DLD1 (cell line): Measurements from ENCODE around the gene PTPN12.
"Not testable (repeated sequence)": the region's sequence is repeated elsewhere in the genome, so short reads cannot be mapped to it uniquely, and the experiment has no call there.

Experiments used
- in situ Hi-C: cut with HindIII; loops from 2 replicates; pipeline ENCODE4 v1.10.0; 2017; ENCODE audit warnings: low sequenced_read_pairs

The PTPN12 gene

GRCh38 chr7:77537136-77537777 lies at the start of gene PTPN12:
TSS of gene PTPN12 (plus strand) at chr7:77537295. CDS start at chr7:77537547, 252 bp downstream.
- in situ Hi-C loops: no loop called here

DNA sequence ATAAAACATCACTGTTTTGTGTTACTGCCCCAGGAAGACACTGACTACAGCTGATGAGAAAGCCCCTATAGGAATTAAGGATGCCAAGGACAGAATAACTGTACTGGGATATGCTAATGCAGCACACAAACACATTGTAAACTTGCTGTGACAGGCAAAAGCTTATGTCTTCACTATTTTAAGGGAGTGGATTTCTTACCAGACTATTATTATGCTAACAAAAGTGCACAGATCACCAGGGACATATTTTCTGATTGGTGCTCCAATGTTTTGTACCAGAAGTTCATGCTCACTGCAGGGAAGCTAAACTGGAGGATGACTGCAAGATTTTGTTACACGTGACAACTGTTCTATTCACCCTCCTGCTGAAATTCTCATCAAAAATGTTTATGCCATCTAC lies 48.1 kb upstream of the PTPN12 start:
- in situ Hi-C loops: no loop called here

- in situ Hi-C loops: no loop called here
Observed at GRCh38 chr7:77497079-77497478, 40.0 kb upstream of the PTPN12 start.

- in situ Hi-C loops: no loop called here
Observed at GRCh38 chr7:77498659-77499379, 38.3 kb upstream of the PTPN12 start.

DNA sequence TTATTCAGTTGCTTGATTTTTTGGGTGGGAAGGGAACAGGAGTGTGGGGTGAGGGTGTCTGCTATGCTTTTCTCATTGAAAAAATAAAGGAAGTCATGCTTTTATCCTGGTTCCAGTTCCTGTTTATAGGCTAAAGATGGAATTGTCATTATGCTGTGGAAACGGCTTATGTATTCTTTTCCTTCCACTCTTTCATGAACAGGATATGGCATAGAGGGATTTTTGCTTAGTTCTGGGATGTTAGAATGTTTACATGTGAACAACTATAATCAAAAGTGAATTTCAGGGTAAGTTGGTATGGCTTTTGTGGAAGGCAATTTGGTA lies 35.9 kb upstream of the PTPN12 start:
- in situ Hi-C loops: no loop called here

GRCh38 chr7:77504951-77505350 lies 32.1 kb upstream of the PTPN12 start:
- in situ Hi-C loops: no loop called here

GRCh38 chr7:77506899-77507298 lies 30.2 kb upstream of the PTPN12 start:
- in situ Hi-C loops: no loop called here

GRCh38 chr7:77513002-77513670 lies 24.0 kb upstream of the PTPN12 start:
- in situ Hi-C loops: not testable (repeated sequence)

DNA sequence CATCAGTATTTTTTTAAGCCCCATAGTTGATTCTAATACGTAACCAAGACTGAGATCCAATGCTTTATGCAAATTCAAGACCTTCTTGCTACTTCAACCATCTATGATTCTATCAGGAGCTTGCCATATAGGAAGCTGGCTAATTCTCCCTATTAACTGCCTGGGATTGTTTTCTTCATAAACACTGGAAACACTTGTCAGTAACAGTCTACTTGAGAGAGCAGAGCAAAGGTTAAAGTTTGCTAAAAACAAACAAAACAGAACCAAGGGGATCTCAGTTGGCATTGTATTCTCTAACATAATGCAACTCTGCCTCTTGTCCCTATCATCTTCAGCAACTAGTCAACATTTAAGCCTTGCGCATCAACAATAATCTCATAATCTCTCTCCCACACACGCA lies 21.0 kb upstream of the PTPN12 start:
- in situ Hi-C loops: no loop called here

DNA sequence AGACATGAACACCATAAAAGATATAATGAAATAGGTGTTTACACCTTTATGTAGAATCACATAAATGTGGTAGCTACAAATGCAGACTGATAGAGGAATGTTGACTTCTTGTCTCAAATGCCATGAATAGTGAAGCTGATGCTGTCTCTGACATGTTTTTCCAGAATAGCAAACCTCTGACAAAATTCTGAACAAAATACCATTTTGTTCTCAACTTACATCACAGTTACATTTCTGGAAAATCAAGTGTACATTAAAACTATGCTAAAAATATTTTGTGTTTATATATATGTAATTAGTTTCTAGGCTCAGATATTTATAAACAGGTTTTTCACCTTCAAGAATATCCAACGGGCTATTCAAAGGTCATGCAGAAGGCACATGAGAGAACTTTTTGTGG lies 16.8 kb upstream of the PTPN12 start:
- in situ Hi-C loops: no loop called here

- in situ Hi-C loops: not testable (repeated sequence)
Observed at GRCh38 chr7:77521537-77521936, 15.6 kb upstream of the PTPN12 start.

- in situ Hi-C loops: no loop called here
Observed at GRCh38 chr7:77524731-77525130, 12.4 kb upstream of the PTPN12 start.

- in situ Hi-C loops: no loop called here
Observed at GRCh38 chr7:77525231-77525630, 11.9 kb upstream of the PTPN12 start.

DNA sequence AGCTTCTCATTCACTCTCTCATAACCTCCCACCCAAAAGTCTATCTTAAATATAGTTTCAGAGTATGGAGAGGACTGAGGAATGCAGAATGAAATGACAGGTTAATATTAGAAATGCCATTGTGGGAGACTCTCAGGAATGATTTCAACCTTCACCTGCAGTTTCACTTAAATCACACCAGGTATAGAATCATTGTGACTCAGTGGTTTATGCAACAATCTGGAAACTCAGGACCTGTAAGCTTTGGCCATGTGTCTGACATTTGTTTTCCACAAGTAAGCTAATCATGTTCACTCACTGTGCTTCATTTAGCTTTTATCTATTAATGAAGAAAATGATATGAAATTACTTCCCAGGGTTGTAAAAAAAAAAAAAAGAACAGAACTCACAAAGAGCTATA lies 8.7 kb upstream of the PTPN12 start:
- in situ Hi-C loops: no loop called here

DNA sequence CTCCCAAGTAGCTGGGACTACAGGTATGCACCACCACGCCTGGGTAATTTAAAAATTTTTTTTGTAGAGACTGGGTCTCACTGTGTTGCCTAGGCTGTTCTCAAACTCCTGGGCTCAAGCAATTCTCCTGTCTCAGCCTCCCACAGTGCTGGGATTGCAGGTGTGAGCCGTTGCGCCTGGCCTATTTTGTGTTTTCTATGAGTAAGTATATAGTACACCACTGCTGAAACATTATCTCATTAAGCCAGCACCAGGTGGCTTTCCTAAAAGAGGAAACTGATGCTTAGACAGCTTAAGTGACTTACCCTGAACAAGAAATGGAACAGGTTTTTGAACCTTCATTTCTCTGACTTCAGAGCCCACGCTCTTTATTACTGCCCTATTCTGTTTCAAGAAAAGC lies 7.8 kb upstream of the PTPN12 start:
- in situ Hi-C loops: no loop called here

DNA sequence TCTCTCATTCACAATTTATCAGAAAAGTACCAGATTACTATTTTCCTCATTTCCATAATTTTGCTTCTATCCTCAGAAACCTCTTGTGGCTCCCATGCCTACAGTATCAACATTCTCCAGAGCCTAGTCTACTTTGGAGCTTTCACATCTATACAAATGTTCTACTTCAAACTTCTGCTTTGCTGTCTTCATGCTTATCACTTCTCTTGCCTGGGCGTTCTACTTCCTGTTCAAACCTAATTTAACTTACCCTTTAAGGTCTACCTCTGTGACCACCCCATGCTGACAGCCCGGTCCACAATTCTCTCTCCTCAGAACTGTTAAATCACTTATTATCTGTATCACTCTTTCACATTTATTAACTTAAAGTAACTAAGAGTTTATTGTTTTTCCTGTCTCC lies 6.1 kb upstream of the PTPN12 start:
- in situ Hi-C loops: no loop called here

DNA sequence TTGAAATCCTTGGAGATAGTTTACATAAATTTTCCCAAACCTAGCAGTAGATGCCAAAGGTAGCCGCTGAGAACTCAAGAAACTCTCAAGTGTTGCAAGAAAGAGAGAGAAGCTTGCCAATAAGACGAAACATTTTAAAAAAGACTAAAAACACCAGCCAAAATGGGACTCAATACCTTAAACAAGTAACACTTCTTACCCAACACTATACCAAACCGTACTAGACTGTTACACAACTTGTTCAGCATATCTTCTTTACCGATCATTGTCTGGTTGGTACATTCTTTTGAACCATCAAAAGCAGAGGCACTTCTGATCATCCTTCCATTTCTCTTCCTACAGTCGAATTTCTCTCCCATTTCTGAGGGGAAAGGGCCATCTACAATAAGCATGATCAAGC lies 4.8 kb upstream of the PTPN12 start:
- in situ Hi-C loops: no loop called here

GRCh38 chr7:77532732-77533131 lies 4.4 kb upstream of the PTPN12 start:
- in situ Hi-C loops: not testable (repeated sequence)

GRCh38 chr7:77534046-77534445 lies 3.0 kb upstream of the PTPN12 start:
- in situ Hi-C loops: not testable (repeated sequence)

GRCh38 chr7:77536017-77536412 lies 1.1 kb upstream of the PTPN12 start:
- in situ Hi-C loops: no loop called here

- in situ Hi-C loops: no loop called here
Observed at GRCh38 chr7:77536413-77537135, 521 bp upstream of the PTPN12 start.
